Coronary artery (tissue), 2 donors: ENCODE data around the gene SLC49A3.
A peak's percentile ranks its signal among the peaks of the same experiment; 100 is the strongest.
"Not testable (repeated sequence)": the region's sequence is repeated elsewhere in the genome, so short reads cannot be mapped to it uniquely, and the experiment has no call there.

Experiments used
- DNase-seq: peaks from one replicate; pipeline ENCODE4 v3.0.0-alpha.2; 2017; ENCODE audit warnings: low spot score
- H3K27ac ChIP-seq, 2 donors: fragments of 200-600 bp; sonication (generic); one replicate each; pipeline ENCODE4 v1.5.1; 2016 to 2019
- H3K4me3 ChIP-seq: fragments of 200-600 bp; sonication (generic); 2 replicates; pipeline ENCODE4 v1.5.1; 2016; ENCODE audit warnings: mild to moderate bottlenecking, moderate library complexity
- TF ChIP-seq, protein P1 (sequence below): fragments of 200-600 bp; sonication (generic); IDR thresholded peaks from one replicate; pipeline ENCODE4 v1.5.1; 2019; ENCODE audit warnings: antibody characterized with exemption

SLC49A3 gene

DNA sequence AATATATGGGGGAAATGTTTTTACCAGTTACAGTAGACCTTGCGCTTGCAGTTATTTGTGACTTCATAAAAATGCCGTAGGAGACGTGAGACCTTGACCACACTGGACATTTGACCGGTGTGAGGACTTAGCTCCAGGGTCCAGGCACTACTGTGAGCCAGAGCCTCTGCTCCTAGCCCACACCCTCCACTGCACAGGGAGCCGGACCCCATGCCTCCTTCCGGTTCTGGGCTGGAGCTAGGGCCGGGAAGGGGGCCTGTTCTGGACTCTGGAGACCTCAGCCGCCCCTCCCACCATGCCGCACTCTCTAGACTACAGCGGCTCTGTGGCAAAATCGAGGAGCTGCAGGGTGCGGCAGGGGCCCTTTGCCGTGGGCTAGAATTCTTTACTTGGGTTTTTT, 22.0 kb upstream of the SLC49A3 start:
- no peak for DNase-seq
- Histone ChIP-seq H3K4me3 (no peak overlapping the region), H3K27ac (no peak overlapping the region)
- TF ChIP-seq, protein P1, sequence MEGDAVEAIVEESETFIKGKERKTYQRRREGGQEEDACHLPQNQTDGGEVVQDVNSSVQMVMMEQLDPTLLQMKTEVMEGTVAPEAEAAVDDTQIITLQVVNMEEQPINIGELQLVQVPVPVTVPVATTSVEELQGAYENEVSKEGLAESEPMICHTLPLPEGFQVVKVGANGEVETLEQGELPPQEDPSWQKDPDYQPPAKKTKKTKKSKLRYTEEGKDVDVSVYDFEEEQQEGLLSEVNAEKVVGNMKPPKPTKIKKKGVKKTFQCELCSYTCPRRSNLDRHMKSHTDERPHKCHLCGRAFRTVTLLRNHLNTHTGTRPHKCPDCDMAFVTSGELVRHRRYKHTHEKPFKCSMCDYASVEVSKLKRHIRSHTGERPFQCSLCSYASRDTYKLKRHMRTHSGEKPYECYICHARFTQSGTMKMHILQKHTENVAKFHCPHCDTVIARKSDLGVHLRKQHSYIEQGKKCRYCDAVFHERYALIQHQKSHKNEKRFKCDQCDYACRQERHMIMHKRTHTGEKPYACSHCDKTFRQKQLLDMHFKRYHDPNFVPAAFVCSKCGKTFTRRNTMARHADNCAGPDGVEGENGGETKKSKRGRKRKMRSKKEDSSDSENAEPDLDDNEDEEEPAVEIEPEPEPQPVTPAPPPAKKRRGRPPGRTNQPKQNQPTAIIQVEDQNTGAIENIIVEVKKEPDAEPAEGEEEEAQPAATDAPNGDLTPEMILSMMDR: no peak

DNA sequence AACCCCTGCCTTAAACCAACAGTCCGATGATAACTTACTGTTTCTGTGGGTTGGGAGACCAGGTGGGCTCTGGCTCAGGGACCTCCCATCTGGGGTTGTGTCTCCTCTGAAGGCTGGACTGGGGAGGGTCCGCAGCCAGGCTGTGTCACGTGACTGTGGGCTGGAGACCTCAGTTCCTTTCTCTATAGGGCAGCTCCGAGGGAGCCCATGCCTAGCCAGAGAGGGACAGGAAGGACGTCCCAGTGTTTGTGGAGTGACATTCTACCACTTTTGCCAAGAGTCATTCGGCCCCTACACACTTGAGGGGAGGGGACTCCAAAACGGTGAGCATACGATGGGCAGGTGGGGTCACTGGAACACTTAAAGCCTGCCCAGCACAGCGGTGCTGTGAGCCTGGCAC, 21.2 kb upstream of the SLC49A3 start:
- DNase-seq: no peak
- TF ChIP-seq, protein P1: no peak
- Histone ChIP-seq H3K4me3 (no peak overlapping the region), H3K27ac (no peak overlapping the region)

DNA sequence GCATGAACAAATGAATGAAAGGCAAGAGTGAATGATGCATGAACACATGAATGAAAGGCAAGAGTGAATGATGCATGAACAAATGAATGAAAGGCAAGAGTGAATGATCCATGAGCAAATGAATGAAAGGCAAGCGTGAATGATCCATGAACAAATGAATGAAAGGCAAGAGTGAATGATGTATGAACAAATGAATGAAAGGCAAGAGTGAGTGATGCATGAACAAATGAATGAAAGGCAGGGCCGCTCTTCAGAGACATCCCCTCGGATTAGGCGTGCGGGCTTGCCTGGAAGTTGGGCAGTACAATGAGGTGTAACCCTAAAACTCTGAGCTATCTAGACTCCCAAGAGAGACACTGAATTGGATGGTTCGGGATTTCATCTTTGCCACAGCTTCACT, 20.4 kb upstream of the SLC49A3 start:
- no peak for DNase-seq
- Histone ChIP-seq H3K4me3 (no peak overlapping the region), H3K27ac (no peak overlapping the region)
- TF ChIP-seq, protein P1: no peak

DNA sequence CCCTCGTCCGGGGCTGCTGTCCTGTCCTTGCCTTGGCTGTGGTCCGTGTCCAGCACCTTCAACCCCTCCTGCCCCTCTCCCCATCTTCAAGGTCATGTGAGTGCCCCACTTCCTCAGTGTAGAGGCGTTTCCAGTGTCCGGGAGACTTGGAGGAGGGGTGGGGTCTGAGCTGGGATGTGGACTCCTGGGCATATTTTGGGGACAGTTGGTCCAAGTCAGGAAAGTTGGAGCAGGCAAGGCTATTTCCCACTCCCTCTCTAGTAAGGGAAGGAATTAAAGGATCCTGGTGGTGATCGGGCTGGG, 19.6 kb upstream of the SLC49A3 start:
- peak overlapping the region; percentile 13 for H3K4me3 ChIP-seq
- H3K27ac ChIP-seq: no peak overlapping the region
- TF ChIP-seq, protein P1: no peak
- DNase-seq: no peak

DNA sequence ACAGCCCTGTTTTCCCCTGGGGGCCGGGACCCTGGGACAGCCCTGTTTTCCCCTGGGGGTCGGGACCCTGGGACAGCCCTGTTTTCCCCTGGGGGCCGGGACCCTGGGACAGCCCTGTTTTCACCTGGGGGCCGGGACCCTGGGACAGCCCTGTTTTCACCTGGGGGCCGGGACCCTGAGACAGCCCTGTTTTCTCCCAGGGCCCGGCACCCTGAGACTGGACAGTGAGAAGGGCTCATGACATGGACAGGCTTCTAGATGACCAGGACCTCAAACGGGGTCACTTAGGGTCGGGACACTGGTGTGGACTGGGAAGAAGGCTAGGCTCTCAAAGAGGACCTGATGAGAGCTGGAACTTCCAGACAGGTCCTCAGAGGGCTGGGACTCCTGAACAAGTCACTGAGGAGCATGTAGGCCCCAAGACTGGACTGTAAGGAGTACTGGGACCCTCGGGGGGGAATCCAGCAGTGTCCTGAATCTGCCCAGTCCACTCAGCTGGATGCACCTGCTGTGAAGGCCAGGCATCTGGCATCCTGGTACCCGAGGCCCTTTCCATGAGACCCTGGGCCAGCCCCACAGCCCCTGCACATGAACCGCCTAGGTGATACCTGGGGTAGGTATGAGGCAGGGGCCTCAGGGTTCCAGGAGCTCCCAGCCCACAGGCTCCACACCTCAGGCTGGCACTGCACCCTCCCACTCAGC, 19.1 kb upstream of the SLC49A3 start:
- TF ChIP-seq, protein P1: no peak
- Histone ChIP-seq H3K4me3 (peak overlapping the region; percentile 13), H3K27ac (no peak overlapping the region)
- no peak for DNase-seq

DNA sequence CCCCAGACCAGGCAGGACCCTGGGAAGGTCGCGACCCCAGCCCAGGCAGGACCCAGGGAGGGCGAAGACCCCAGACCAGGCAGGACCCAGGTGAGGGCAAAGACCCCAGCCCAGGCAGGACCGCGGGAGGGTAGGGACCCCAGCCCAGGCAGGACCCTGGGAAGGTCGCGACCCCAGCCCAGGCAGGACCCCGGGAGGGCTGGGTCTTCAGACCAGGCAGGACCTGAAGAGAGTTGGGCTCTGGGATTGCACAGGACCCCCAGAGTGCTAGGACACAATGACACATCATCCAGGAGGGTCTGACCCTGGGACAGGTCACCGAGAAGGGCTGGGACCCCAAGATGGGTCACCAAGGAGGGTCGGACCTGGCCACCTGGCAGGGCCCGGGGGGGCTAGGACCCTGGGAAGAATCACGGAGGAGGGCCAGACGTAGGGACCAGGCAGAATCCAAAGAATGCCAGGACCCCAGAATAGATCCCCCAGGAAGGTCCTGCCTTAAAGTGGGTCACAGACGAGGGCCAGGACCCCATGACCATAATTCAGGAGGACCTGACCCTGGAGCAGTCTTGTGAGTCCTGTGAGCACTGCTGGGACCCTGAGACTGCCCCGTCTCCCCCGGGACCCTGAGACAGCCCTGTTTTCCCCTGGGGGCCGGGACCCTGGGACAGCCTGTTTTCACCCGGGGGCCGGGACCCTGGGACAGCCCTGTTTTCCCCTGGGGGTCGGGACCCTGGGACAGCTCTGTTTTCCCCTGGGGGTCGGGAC, 18.1 kb upstream of the SLC49A3 start:
- TF ChIP-seq, protein P1: no peak
- H3K4me3 ChIP-seq: peak overlapping the region; percentile 91
- H3K27ac ChIP-seq: peak overlapping the region in 1 of 2 donors; percentile 14

DNA sequence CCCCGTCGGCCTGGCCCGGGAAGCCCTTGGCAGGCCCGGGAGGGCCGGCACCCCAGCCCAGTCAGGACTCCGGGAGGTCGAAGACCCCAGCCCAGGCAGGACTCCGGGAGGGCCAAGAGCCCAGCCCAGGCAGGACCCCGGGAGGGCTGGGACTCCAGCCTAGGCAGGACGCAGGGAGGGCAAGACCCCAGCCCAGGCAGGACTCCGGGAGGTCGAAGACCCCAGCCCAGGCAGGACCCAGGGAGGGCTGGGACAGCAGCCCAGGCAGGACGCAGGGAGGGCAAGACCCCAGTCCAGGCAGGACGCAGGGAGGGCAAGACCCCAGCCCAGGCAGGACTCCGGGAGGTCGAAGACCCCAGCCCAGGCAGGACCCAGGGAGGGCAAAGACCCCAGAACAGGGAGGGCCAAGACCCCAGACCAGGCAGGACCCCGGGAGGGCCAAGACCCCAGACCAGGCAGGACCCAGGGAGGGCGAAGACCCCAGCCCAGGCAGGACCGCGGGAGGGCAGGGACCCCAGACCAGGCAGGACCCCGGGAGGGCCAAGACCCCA, 17.2 kb upstream of the SLC49A3 start:
- peak overlapping the region; percentile 91 for H3K4me3 ChIP-seq
- peak overlapping the region; percentile 78 to 83 for H3K27ac ChIP-seq
- not testable (repeated sequence) for DNase-seq

More for the DNA sequence above, 18.1 kb upstream of the SLC49A3 start:
- DNase-seq: no peak
